OCI-LY7 (cell line): ENCODE results near the gene MMS22L. TPM values are rescaled to one million over a fixed set of nuclear protein-coding genes. Genes with fewer than 3 reads are reported as not detected.

ENCODE experiments used
- BruUV-seq: library from RNA; stranded (reverse); fragments of 400-500 nt; replicated peaks from 2 replicates; lab custom pipeline; 2021; lab: Mats Ljungman, UMichigan
- CTCF ChIA-PET: fragments of 300-600 bp; sonication (Branson Sonifier 250); formaldehyde crosslinking; loops from one replicate; lab custom pipeline; 2022; ENCODE audit warnings: antibody characterized with exemption; ENCODE audit not compliant: unreplicated experiment; lab: Charles Lee
- POLR2A ChIA-PET: fragments of 300-600 bp; sonication (Branson Sonifier 250); formaldehyde crosslinking; loops from one replicate; lab custom pipeline; 2022; ENCODE audit warnings: antibody characterized with exemption; lab: Charles Lee
- DNase-seq: peaks from one replicate; pipeline ENCODE4 v3.0.0-alpha.2; 2015; ENCODE audit warnings: low spot score
- H2AFZ ChIP-seq: fragments of 200-600 bp; sonication (generic), shearing (Covaris generic); 2 replicates; pipeline ENCODE4 v1.6.1; 2014; ENCODE audit warnings: mild to moderate bottlenecking, antibody characterized with exemption, low read length, moderate library complexity
- H3K27ac ChIP-seq: fragments of 200-600 bp; sonication (generic); 2 replicates; pipeline ENCODE4 v1.5.1; 2014; ENCODE audit warnings: mixed run types, low read depth, mild to moderate bottlenecking, moderate library complexity, low read length, inconsistent platforms; ENCODE audit not compliant: poor library complexity, severe bottlenecking
- H3K36me3 ChIP-seq: fragments of 200-600 bp; sonication (generic); 2 replicates; pipeline ENCODE4 v1.6.1; 2014; ENCODE audit warnings: mild to moderate bottlenecking, antibody characterized with exemption, low read length, moderate library complexity, mixed read lengths; ENCODE audit not compliant: insufficient read depth
- H3K4me1 ChIP-seq: fragments of 200-600 bp; sonication (generic); 2 replicates; pipeline ENCODE4 v1.5.1; 2014; ENCODE audit warnings: mild to moderate bottlenecking, low read length; ENCODE audit not compliant: insufficient read depth, poor library complexity, severe bottlenecking
- H3K4me2 ChIP-seq: fragments of 200-600 bp; sonication (generic); 2 replicates; pipeline ENCODE4 v1.6.1; 2014; ENCODE audit warnings: mild to moderate bottlenecking, low read length
- H3K4me3 ChIP-seq: fragments of 200-600 bp; sonication (generic); 2 replicates; pipeline ENCODE4 v1.5.1; 2014; ENCODE audit warnings: mild to moderate bottlenecking, low read depth, low read length; ENCODE audit not compliant: poor library complexity, severe bottlenecking
- H3K79me2 ChIP-seq: fragments of 200-600 bp; sonication (generic); 2 replicates; pipeline ENCODE4 v1.6.1; 2016; ENCODE audit warnings: low read depth, mild to moderate bottlenecking, low read length, moderate library complexity, mixed read lengths; ENCODE audit not compliant: insufficient read depth
- H3K9me2 ChIP-seq: fragments of 200-600 bp; sonication (generic); 2 replicates; pipeline ENCODE4 v1.6.1; 2016; ENCODE audit warnings: mild to moderate bottlenecking, low read length, mixed read lengths; ENCODE audit not compliant: insufficient read depth
- H3K9me3 ChIP-seq: fragments of 200-600 bp; sonication (generic); 2 replicates; pipeline ENCODE4 v1.6.1; 2014; ENCODE audit warnings: mild to moderate bottlenecking, mixed run types, low read length, mixed read lengths
- H4K20me1 ChIP-seq: fragments of 200-600 bp; sonication (generic); 2 replicates; pipeline ENCODE4 v1.6.1; 2014; ENCODE audit warnings: mild to moderate bottlenecking, antibody characterized with exemption, low read length, moderate library complexity, mixed read lengths; ENCODE audit not compliant: insufficient read depth
- CTCF ChIP-seq: fragments of 200-600 bp; sonication (generic); conservative IDR thresholded peaks from 2 replicates; pipeline ENCODE4 v1.5.1; 2014; ENCODE audit warnings: mild to moderate bottlenecking, antibody characterized with exemption, low read length, moderate library complexity, mixed read lengths
- EZH2phosphoT487 ChIP-seq: fragments of 200-600 bp; sonication (generic); IDR thresholded peaks from 2 replicates; pipeline ENCODE4 v1.6.1; 2018; ENCODE audit warnings: low read depth, borderline replicate concordance, mild to moderate bottlenecking, mixed run types, antibody characterized with exemption, low read length, moderate library complexity, mixed read lengths
- intact Hi-C: fragments of 100-400 bp; cut with micrococcal nuclease; formaldehyde crosslinking; loops from one replicate; pipeline ENCODE4 v1.10.0; 2022; ENCODE audit not compliant: unreplicated experiment
- total RNA-seq, 2 experiments: library from RNA; depleted of rRNA in 1 of 2; stranded (reverse); fragments of >200 nt in 1 of 2; shearing (Covaris generic) in 1 of 2; gene quantifications; 2 replicates each; pipeline ENCODE4 v1.2.3, GENCODE V29; 2014 to 2022

Gene MMS22L
- total RNA-seq, 2 experiments from 2014 or later: 50.2 to 62.3 TPM

- intact Hi-C loops: no loop called here
- Histone ChIP-seq H4K20me1 (no peaks in the 10 kb centered on the region), H3K9me2 (no peaks in the 10 kb centered on the region), H3K4me3 (no peak overlapping the region), H3K36me3 (no peaks in the 10 kb centered on the region), H3K4me1 (no peaks in the 10 kb centered on the region), H3K4me2 (no peak overlapping the region), H3K27ac (no peak overlapping the region), H3K9me3 (no peaks in the 10 kb centered on the region), H3K79me2 (no peaks in the 10 kb centered on the region), H2AFZ (no peak overlapping the region)
- CTCF ChIA-PET: no interaction called here
- POLR2A ChIA-PET: interaction anchor here (1.1 kb wide), 1 partner anchor 16 kb away, joined by 5 read pairs; no protein-coding TSS in a partner anchor
- DNase-seq: no peak
- TF ChIP-seq CTCF (no peak), EZH2phosphoT487 (no peak)
- no TSS peak for BruUV-seq
These were observed 187.6 kb downstream of the MMS22L start for GRCh38 chr6:97095311-97095850.

GRCh38 chr6:97094376-97094775 is 188.6 kb downstream of the MMS22L start:
- H4K20me1 ChIP-seq: no peaks in the 10 kb centered on the region
- H3K9me2 ChIP-seq: no peaks in the 10 kb centered on the region
- H2AFZ ChIP-seq: no peak overlapping the region
- POLR2A ChIA-PET: interaction anchor here (0.6 kb wide), 1 partner anchor 33 kb away, joined by 5 read pairs; no protein-coding TSS in a partner anchor
- no peak for TF ChIP-seq CTCF
- TF ChIP-seq EZH2phosphoT487: no peak
- H3K9me3 ChIP-seq: no peaks in the 10 kb centered on the region
- no peak for DNase-seq
- H3K79me2 ChIP-seq: no peaks in the 10 kb centered on the region
- H3K4me2 ChIP-seq: no peak overlapping the region
- H3K36me3 ChIP-seq: no peaks in the 10 kb centered on the region
- CTCF ChIA-PET: no interaction called here
- H3K27ac ChIP-seq: no peak overlapping the region
- no TSS peak for BruUV-seq
- H3K4me3 ChIP-seq: no peak overlapping the region
- intact Hi-C loops: no loop called here
- no peaks in the 10 kb centered on the region for H3K4me1 ChIP-seq

GRCh38 chr6:97092673-97093305 is 190.2 kb downstream of the MMS22L start:
- intact Hi-C loops: no loop called here
- Histone ChIP-seq H3K79me2 (no peaks in the 10 kb centered on the region), H3K4me1 (no peaks in the 10 kb centered on the region), H4K20me1 (no peaks in the 10 kb centered on the region), H3K9me2 (peaks cover 3% of the 10 kb centered on the region; the same call in 1 of the 2 replicates), H2AFZ (no peak overlapping the region), H3K36me3 (no peaks in the 10 kb centered on the region), H3K4me3 (no peak overlapping the region), H3K4me2 (no peak overlapping the region), H3K27ac (no peak overlapping the region), H3K9me3 (no peaks in the 10 kb centered on the region)
- no peak for TF ChIP-seq EZH2phosphoT487
- POLR2A ChIA-PET: no interaction called here
- BruUV-seq: no TSS peak
- CTCF ChIA-PET: no interaction called here
- no peak for DNase-seq
